A673 (cell line): ENCODE results near the gene LHFPL2.

Experiments used
- EZH2 ChIP-seq: fragments of 200-600 bp; sonication (generic); IDR thresholded peaks from 2 replicates; pipeline ENCODE4 v1.6.1; 2017; ENCODE audit warnings: borderline replicate concordance, low read depth, mild to moderate bottlenecking, mixed read lengths, antibody characterized with exemption, low read length; ENCODE audit not compliant: poor library complexity, severe bottlenecking
- TF ChIP-seq, protein P1 (sequence below): fragments of 300-800, 200-600 bp; sonication (generic); conservative IDR thresholded peaks from 2 replicates; pipeline ENCODE4 v1.5.1; 2017; ENCODE audit warnings: low read depth, mild to moderate bottlenecking, antibody characterized with exemption, low read length, moderate library complexity, mixed read lengths

DNA sequence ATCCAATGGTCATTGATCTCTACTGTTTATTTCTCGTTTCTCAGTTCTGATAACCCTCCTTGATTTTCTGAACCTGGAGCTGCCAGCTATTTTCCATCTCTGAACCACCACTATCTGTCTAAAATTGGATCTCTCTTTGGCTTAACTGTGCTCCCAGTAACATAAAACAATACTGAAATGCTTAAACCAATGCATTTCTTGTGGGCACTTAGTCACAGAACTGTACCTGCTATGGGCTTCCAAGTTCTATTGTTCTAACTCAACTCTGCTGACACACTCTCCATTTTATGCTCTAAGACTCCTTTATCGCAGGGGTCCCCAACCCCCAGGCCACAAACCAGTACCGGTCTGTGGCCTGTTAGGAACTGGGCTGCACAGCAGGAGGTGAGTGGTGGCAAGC, 120.6 kb downstream of the LHFPL2 start:
- TF ChIP-seq, protein P1, sequence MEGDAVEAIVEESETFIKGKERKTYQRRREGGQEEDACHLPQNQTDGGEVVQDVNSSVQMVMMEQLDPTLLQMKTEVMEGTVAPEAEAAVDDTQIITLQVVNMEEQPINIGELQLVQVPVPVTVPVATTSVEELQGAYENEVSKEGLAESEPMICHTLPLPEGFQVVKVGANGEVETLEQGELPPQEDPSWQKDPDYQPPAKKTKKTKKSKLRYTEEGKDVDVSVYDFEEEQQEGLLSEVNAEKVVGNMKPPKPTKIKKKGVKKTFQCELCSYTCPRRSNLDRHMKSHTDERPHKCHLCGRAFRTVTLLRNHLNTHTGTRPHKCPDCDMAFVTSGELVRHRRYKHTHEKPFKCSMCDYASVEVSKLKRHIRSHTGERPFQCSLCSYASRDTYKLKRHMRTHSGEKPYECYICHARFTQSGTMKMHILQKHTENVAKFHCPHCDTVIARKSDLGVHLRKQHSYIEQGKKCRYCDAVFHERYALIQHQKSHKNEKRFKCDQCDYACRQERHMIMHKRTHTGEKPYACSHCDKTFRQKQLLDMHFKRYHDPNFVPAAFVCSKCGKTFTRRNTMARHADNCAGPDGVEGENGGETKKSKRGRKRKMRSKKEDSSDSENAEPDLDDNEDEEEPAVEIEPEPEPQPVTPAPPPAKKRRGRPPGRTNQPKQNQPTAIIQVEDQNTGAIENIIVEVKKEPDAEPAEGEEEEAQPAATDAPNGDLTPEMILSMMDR: no peak
- TF ChIP-seq EZH2: no peak
